ENCODE measurements around the gene THBS2. TPM values are rescaled to one million over a fixed set of nuclear protein-coding genes. Genes with fewer than 3 reads are reported as not detected.

Gene THBS2
- total and polyA plus RNA-seq, 4 donors = 5.5 to 35.4 (median 24.1) TPM

- Histone ChIP-seq H3K27me3 (ENCODE audit: control insufficient read depth in 3 of 3, insufficient read depth in 3 of 3, low read length in 2 of 3) (no peaks in the 10 kb centered on the region), H3K9me3 (ENCODE audit: control insufficient read depth in 4 of 4, insufficient read depth in 3 of 4, low read length in 3 of 4) (no peaks in the 10 kb centered on the region), H3K9ac (ENCODE audit: insufficient read depth in 1 of 2, low read length in 2 of 2) (no peak overlapping the region), H3K4me3 (no peak overlapping the region), H3K4me1 (ENCODE audit: control insufficient read depth in 5 of 5, insufficient read depth in 5 of 5, low read length in 5 of 5) (peaks cover 0 to 5% (median 0%) of the 10 kb centered on the region in 5 donors), H3K36me3 (ENCODE audit: control insufficient read depth in 4 of 4, insufficient read depth in 4 of 4, low read length in 4 of 4) (no peaks in the 10 kb centered on the region), H3K27ac (ENCODE audit: low read depth in 1 of 2, low read length in 1 of 2) (peak overlapping the region in 1 of 2 donors; percentile 35)
- ATAC-seq (ENCODE audit: insufficient read depth, low FRiP score) (peak; percentile 54), DNase-seq (peak in 1 of 3 donors; percentile 34)
- WGBS, 2 donors = 77 to 82% methylated on average over 9 of the region's 9 CpGs
- TF ChIP-seq CTCF (IDR thresholded peaks at IDR 0.05; ENCODE audit: control extremely low read depth, extremely low read depth) = no peak
These were observed 15.8 kb upstream of the THBS2 start for GRCh38 chr6:169269180-169270076.

GRCh38 chr6:169268276-169268675 lies 14.6 kb upstream of the THBS2 start:
- DNase-seq (no peak), ATAC-seq (ENCODE audit: insufficient read depth, low FRiP score) (no peak)
- no peaks in the 10 kb centered on the region for H3K9me3 ChIP-seq (ENCODE audit: control insufficient read depth in 4 of 4, insufficient read depth in 3 of 4, low read length in 3 of 4)
- no peak overlapping the region for H3K4me3 ChIP-seq
- H3K27me3 ChIP-seq (ENCODE audit: control insufficient read depth in 3 of 3, insufficient read depth in 3 of 3, low read length in 2 of 3) = no peaks in the 10 kb centered on the region
- H3K9ac ChIP-seq (ENCODE audit: insufficient read depth in 1 of 2, low read length in 2 of 2) = no peak overlapping the region
- H3K36me3 ChIP-seq (ENCODE audit: control insufficient read depth in 4 of 4, insufficient read depth in 4 of 4, low read length in 4 of 4) = no peaks in the 10 kb centered on the region
- H3K27ac ChIP-seq (ENCODE audit: low read depth in 1 of 2, low read length in 1 of 2) = no peak overlapping the region
- 81 to 91% methylated on average over 1 of the region's 1 CpG for WGBS, 2 donors
- H3K4me1 ChIP-seq (ENCODE audit: control insufficient read depth in 5 of 5, insufficient read depth in 5 of 5, low read length in 5 of 5) = peaks cover 0 to 11% (median 0%) of the 10 kb centered on the region in 5 donors
- TF ChIP-seq CTCF (IDR thresholded peaks at IDR 0.05; ENCODE audit: control extremely low read depth, extremely low read depth) = no peak

- Histone ChIP-seq H3K4me1 (ENCODE audit: control insufficient read depth in 5 of 5, insufficient read depth in 5 of 5, low read length in 5 of 5) (peaks cover 0 to 9% (median 0%) of the 10 kb centered on the region in 5 donors), H3K27ac (ENCODE audit: low read depth in 1 of 2, low read length in 1 of 2) (no peak overlapping the region), H3K36me3 (ENCODE audit: control insufficient read depth in 4 of 4, insufficient read depth in 4 of 4, low read length in 4 of 4) (no peaks in the 10 kb centered on the region), H3K9me3 (ENCODE audit: control insufficient read depth in 4 of 4, insufficient read depth in 3 of 4, low read length in 3 of 4) (no peaks in the 10 kb centered on the region), H3K4me3 (no peak overlapping the region), H3K9ac (ENCODE audit: insufficient read depth in 1 of 2, low read length in 2 of 2) (no peak overlapping the region), H3K27me3 (ENCODE audit: control insufficient read depth in 3 of 3, insufficient read depth in 3 of 3, low read length in 2 of 3) (no peaks in the 10 kb centered on the region)
- WGBS, 2 donors = 86 to 89% methylated on average over 15 of the region's 15 CpGs
- no peak for DNase-seq
- TF ChIP-seq CTCF (IDR thresholded peaks at IDR 0.05; ENCODE audit: control extremely low read depth, extremely low read depth) = no peak
- no peak for ATAC-seq (ENCODE audit: insufficient read depth, low FRiP score)
These were observed 13.3 kb upstream of the THBS2 start for GRCh38 chr6:169266746-169267591.

All from lung (tissue), 12 donors.